ENCODE results near the gene TMEM95.

Gene TMEM95

GRCh38 chr17:7405350-7406234 lies 50.6 kb downstream of the TMEM95 start (continued):
- no peak for TF ChIP-seq PATZ1 (CRISPR knock-in tag; IDR thresholded peaks at IDR 0.05; ENCODE audit: borderline replicate concordance)

DNA sequence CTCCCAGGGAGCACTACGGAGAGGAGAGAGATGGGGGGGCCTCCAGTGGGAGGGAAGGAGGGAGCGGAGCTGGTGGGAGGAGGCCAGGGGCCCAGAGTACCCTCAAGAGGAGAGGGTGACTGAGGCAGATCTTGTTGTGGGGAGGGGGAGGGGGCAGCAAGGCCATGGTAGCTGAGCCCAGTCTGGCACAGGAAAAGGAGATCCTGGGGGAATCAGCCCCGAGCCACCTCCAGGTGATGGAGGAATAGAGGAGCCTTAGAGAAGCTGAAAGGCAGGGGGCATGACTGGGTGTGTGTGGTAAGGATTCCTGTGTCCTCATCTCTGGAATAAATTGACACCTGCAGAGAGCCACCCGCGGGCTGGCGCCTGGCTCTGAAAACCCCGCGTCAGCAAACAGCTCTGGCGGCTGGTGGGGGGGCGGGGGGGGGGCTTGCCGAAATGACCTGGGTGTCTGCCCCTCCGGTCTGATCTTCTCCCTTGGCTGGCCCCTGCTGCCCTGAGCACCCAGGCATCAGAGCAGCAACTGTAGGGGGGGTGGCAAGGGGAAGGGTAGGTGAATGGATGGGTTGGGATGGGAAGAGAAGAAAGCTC lies 51.4 kb downstream of the TMEM95 start:
- TF ChIP-seq ISL1 (CRISPR knock-in tag; IDR thresholded peaks at IDR 0.05): no peak
- TF ChIP-seq POU6F1 (CRISPR knock-in tag; IDR thresholded peaks at IDR 0.05; ENCODE audit: borderline replicate concordance, low read depth): no peak
- TF ChIP-seq TSHZ2 (CRISPR knock-in tag; IDR thresholded peaks at IDR 0.05): no peak
- TF ChIP-seq TCF4 (CRISPR knock-in tag; IDR thresholded peaks at IDR 0.05; ENCODE audit: borderline replicate concordance): no peak
- no peak for TF ChIP-seq ZFP30 (CRISPR knock-in tag; IDR thresholded peaks at IDR 0.05)
- no peak for TF ChIP-seq ZNF70 (CRISPR knock-in tag; IDR thresholded peaks at IDR 0.05)
- TF ChIP-seq SNAI2 (CRISPR knock-in tag; IDR thresholded peaks at IDR 0.05): no peak
- TF ChIP-seq BACH2 (CRISPR knock-in tag; IDR thresholded peaks at IDR 0.05; ENCODE audit: borderline replicate concordance): no peak
- no peak for TF ChIP-seq GLIS3 (CRISPR knock-in tag; IDR thresholded peaks at IDR 0.05)
- no peak for TF ChIP-seq TOX (CRISPR knock-in tag; IDR thresholded peaks at IDR 0.05; ENCODE audit: borderline replicate concordance)
- TF ChIP-seq ZC3H10 (CRISPR knock-in tag; IDR thresholded peaks at IDR 0.05): no peak
- no peak for TF ChIP-seq ZNF8 (CRISPR knock-in tag; IDR thresholded peaks at IDR 0.05)
- TF ChIP-seq CSDC2 (CRISPR knock-in tag; IDR thresholded peaks at IDR 0.05): no peak
- no peak for TF ChIP-seq CREB5 (CRISPR knock-in tag; IDR thresholded peaks at IDR 0.05; ENCODE audit: low read depth)
- TF ChIP-seq, protein P1, sequence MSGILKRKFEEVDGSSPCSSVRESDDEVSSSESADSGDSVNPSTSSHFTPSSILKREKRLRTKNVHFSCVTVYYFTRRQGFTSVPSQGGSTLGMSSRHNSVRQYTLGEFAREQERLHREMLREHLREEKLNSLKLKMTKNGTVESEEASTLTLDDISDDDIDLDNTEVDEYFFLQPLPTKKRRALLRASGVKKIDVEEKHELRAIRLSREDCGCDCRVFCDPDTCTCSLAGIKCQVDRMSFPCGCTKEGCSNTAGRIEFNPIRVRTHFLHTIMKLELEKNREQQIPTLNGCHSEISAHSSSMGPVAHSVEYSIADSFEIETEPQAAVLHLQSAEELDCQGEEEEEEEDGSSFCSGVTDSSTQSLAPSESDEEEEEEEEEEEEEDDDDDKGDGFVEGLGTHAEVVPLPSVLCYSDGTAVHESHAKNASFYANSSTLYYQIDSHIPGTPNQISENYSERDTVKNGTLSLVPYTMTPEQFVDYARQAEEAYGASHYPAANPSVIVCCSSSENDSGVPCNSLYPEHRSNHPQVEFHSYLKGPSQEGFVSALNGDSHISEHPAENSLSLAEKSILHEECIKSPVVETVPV (CRISPR knock-in tag; IDR thresholded peaks at IDR 0.05): no peak
- no peak for TF ChIP-seq RARB (CRISPR knock-in tag; IDR thresholded peaks at IDR 0.05)
- TF ChIP-seq ESRRG (CRISPR knock-in tag; IDR thresholded peaks at IDR 0.05): no peak
- ATAC-seq: no peak
